GM23338 (cell line): ENCODE data around the gene CAND1. TPM values are rescaled to one million over a fixed set of nuclear protein-coding genes. Genes with fewer than 3 reads are reported as not detected.
A peak's percentile ranks its signal among the peaks of the same experiment; 100 is the strongest.

ENCODE experiments used
- ATAC-seq: fragments of 200-7000 bp; cut with Tn5 transposase; 3 replicates; pipeline ENCODE4 v1.9.1; 2020
- DNase-seq: peaks from one replicate; pipeline ENCODE4 v3.0.0-alpha.2; 2015; ENCODE audit warnings: low spot score
- H2AFZ ChIP-seq: fragments of 200-600 bp; sonication (generic); 2 replicates; pipeline ENCODE4 v1.8.0; 2016; ENCODE audit warnings: antibody characterized with exemption, mild to moderate bottlenecking, moderate library complexity
- H3F3A ChIP-seq: fragments of 200-600 bp; sonication (generic); replicated peaks from 2 replicates; pipeline ENCODE4 v1.8.0; 2017; ENCODE audit warnings: antibody characterized with exemption, mixed run types, low read depth
- H3K27ac ChIP-seq: fragments of 200-600 bp; sonication (generic); 2 replicates; pipeline ENCODE4 v1.6.1; 2016; ENCODE audit warnings: low read depth
- H3K27me3 ChIP-seq: fragments of 200-600 bp; sonication (generic); 2 replicates; pipeline ENCODE4 v1.8.0; 2016; ENCODE audit warnings: mild to moderate bottlenecking, mixed run types, moderate library complexity; ENCODE audit not compliant: insufficient read depth
- H3K36me3 ChIP-seq: fragments of 200-600 bp; sonication (generic); 2 replicates; pipeline ENCODE4 v1.8.0; 2016; ENCODE audit warnings: mild to moderate bottlenecking; ENCODE audit not compliant: insufficient read depth
- H3K4me1 ChIP-seq: fragments of 200-600 bp; sonication (generic); 2 replicates; pipeline ENCODE4 v1.8.0; 2016; ENCODE audit warnings: mild to moderate bottlenecking, moderate library complexity; ENCODE audit not compliant: insufficient read depth
- H3K4me2 ChIP-seq: fragments of 200-600 bp; sonication (generic); 2 replicates; pipeline ENCODE4 v1.7.1; 2017; ENCODE audit warnings: mixed run types
- H3K4me3 ChIP-seq: fragments of 200-600 bp; sonication (generic); 2 replicates; pipeline ENCODE4 v1.6.1; 2016; ENCODE audit warnings: mixed run types
- H3K79me2 ChIP-seq: fragments of 200-600 bp; sonication (generic); replicated peaks from 2 replicates; pipeline ENCODE4 v1.8.0; 2017; ENCODE audit warnings: mild to moderate bottlenecking; ENCODE audit not compliant: insufficient read depth
- H3K9me2 ChIP-seq: fragments of 200-600 bp; sonication (generic); 2 replicates; pipeline ENCODE4 v1.8.0; 2017; ENCODE audit not compliant: insufficient read depth
- H4K20me1 ChIP-seq: fragments of 200-600 bp; sonication (generic); replicated peaks from 2 replicates; pipeline ENCODE4 v1.8.0; 2017; ENCODE audit warnings: mild to moderate bottlenecking; ENCODE audit not compliant: insufficient read depth
- H3K27ac Mint-ChIP-seq: 2 replicates; pipeline ENCODE4 v1.8.0; 2020; ENCODE audit warnings: inconsistent platforms, mild to moderate bottlenecking, moderate library complexity, mixed read lengths
- H3K27me3 Mint-ChIP-seq: 3 replicates; pipeline ENCODE4 v1.8.0; 2022; ENCODE audit warnings: low read depth, mild to moderate bottlenecking, moderate library complexity, mixed read lengths, inconsistent platforms; ENCODE audit not compliant: insufficient read depth, poor library complexity
- H3K36me3 Mint-ChIP-seq: 3 replicates; pipeline ENCODE4 v1.8.0; 2021; ENCODE audit warnings: low read depth, mild to moderate bottlenecking, inconsistent platforms, moderate library complexity, mixed read lengths
- H3K4me1 Mint-ChIP-seq: 3 replicates; pipeline ENCODE4 v1.8.0; 2020; ENCODE audit warnings: mild to moderate bottlenecking, inconsistent platforms, mixed read lengths
- H3K4me3 Mint-ChIP-seq: 3 replicates; pipeline ENCODE4 v1.8.0; 2021; ENCODE audit warnings: moderate library complexity, mild to moderate bottlenecking, inconsistent platforms, mixed read lengths
- H3K9me3 Mint-ChIP-seq: 3 replicates; pipeline ENCODE4 v1.8.0; 2020; ENCODE audit warnings: moderate library complexity, mild to moderate bottlenecking, inconsistent platforms, mixed read lengths
- CTCF ChIP-seq, 2 experiments: fragments of 200-600 bp in 1 of 2; sonication (generic) in 1 of 2; conservative IDR thresholded peaks; 2 replicates each; pipeline versions ENCODE4 v1.5.1 to v1.6.1; 2016 to 2017; ENCODE audit warnings: antibody characterized with exemption in 2 of 2, low read depth in 2 of 2, mild to moderate bottlenecking in 2 of 2, moderate library complexity in 1 of 2
- NANOG ChIP-seq: IDR thresholded peaks from 2 replicates; pipeline ENCODE4 v1.6.1; 2016; ENCODE audit warnings: antibody characterized with exemption, borderline replicate concordance
- POLR2AphosphoS5 ChIP-seq: IDR thresholded peaks from 2 replicates; pipeline ENCODE4 v1.6.1; 2016; ENCODE audit warnings: antibody characterized with exemption, low read depth
- REST ChIP-seq: IDR thresholded peaks from one replicate; pipeline ENCODE4 v1.6.1; 2018; ENCODE audit warnings: antibody characterized with exemption; ENCODE audit not compliant: unreplicated experiment
- STAT1 ChIP-seq: IDR thresholded peaks from one replicate; pipeline ENCODE4 v1.6.1; 2016; ENCODE audit warnings: antibody characterized with exemption; ENCODE audit not compliant: unreplicated experiment
- ZNF331 ChIP-seq: fragments of 250-450 bp; sonication (Bioruptor Pico); IDR thresholded peaks from 2 replicates; pipeline ENCODE4 v1.5.0; 2020; ENCODE audit warnings: low read depth, mild to moderate bottlenecking, moderate library complexity
- polyA plus RNA-seq: library from polyadenylated mRNA; unstranded; fragments of >200 nt; fragmentation: Nextera tagmentation; extraction: Ambion mirVana; gene quantifications from 2 replicates; pipeline ENCODE4 v1.2.1, GENCODE V29; 2016
- total RNA-seq: library from RNA; depleted of rRNA; stranded (reverse); fragments of >200 nt; shearing (Covaris generic); gene quantifications from 2 replicates; pipeline ENCODE4 v1.2.3, GENCODE V29; 2014

CAND1 gene
- total and polyA plus RNA-seq, 2 experiments from 2014 or later: 71.4 to 151 TPM

- no peaks in the 10 kb centered on the region for H3K9me3 Mint-ChIP-seq
- no peaks in the 10 kb centered on the region; the same call in 2 of the 3 replicates for H3K36me3 Mint-ChIP-seq
- H2AFZ ChIP-seq: no peak overlapping the region
- no peaks in the 10 kb centered on the region for H3K27me3 ChIP-seq
- no peak overlapping the region for H3K27ac ChIP-seq
- H3K4me2 ChIP-seq: no peak overlapping the region
- H4K20me1 ChIP-seq: no peaks in the 10 kb centered on the region
- H3K79me2 ChIP-seq: no peaks in the 10 kb centered on the region
- peak; percentile 83 for DNase-seq
- no peaks in the 10 kb centered on the region for H3K9me2 ChIP-seq
- ATAC-seq: peak; percentile 78
- TF ChIP-seq POLR2AphosphoS5 (no peak), REST (no peak), STAT1 (no peak), ZNF331 (CRISPR knock-in tag) (no peak), CTCF (conservative IDR thresholded peaks at IDR 0.05; ENCODE audit: low read depth in 2 of 2) (peak; percentile 56 to 70)
- H3K4me1 ChIP-seq: 0 out of 2 replicates have a peak, but pooled peaks cover 3% of the 10 kb centered on the region
- H3K36me3 ChIP-seq: no peaks in the 10 kb centered on the region
- H3F3A ChIP-seq: no peaks in the 10 kb centered on the region
- peaks cover 2% of the 10 kb centered on the region for H3K27me3 Mint-ChIP-seq
- no peak overlapping the region for H3K4me3 Mint-ChIP-seq
- H3K27ac Mint-ChIP-seq: no peak overlapping the region
- no peak overlapping the region for H3K4me3 ChIP-seq
- peaks cover 22% of the 10 kb centered on the region for H3K4me1 Mint-ChIP-seq
Observed at GRCh38 chr12:67355428-67356379, 86.5 kb downstream of the CAND1 start.

GRCh38 chr12:67356380-67356774 lies 87.2 kb downstream of the CAND1 start:
- Mint-ChIP-seq H3K4me3 (no peak overlapping the region), H3K4me1 (peaks cover 22% of the 10 kb centered on the region), H3K27ac (no peak overlapping the region), H3K9me3 (no peaks in the 10 kb centered on the region; the same call in 2 of the 3 replicates), H3K36me3 (no peaks in the 10 kb centered on the region; the same call in 2 of the 3 replicates), H3K27me3 (peaks cover 2% of the 10 kb centered on the region)
- Histone ChIP-seq H4K20me1 (no peaks in the 10 kb centered on the region), H3F3A (no peaks in the 10 kb centered on the region), H3K4me1 (0 out of 2 replicates have a peak, but pooled peaks cover 3% of the 10 kb centered on the region), H3K36me3 (no peaks in the 10 kb centered on the region), H3K4me2 (no peak overlapping the region), H3K27ac (no peak overlapping the region), H3K79me2 (no peaks in the 10 kb centered on the region), H2AFZ (no peak overlapping the region), H3K4me3 (no peak overlapping the region), H3K9me2 (no peaks in the 10 kb centered on the region), H3K27me3 (no peaks in the 10 kb centered on the region)
- no peak for ATAC-seq
- no peak for DNase-seq
- TF ChIP-seq POLR2AphosphoS5 (no peak), NANOG (no peak), REST (no peak)
